Measurements from ENCODE around the gene JAKMIP3. TPM values are rescaled to one million over a fixed set of nuclear protein-coding genes. Genes with fewer than 3 reads are reported as not detected.

The JAKMIP3 gene
- total and polyA plus RNA-seq, 9 of the 15 experiments (the other 6 are each of a cell fraction or from before 2014, with no cell fraction given) = 0.04 TPM; not detected in 8

- Histone ChIP-seq H3K4me2 (ENCODE audit: insufficient read depth, low read length) (no peak overlapping the region), H3K9me1 (ENCODE audit: control insufficient read depth, insufficient read depth, low read length) (no peaks in the 10 kb centered on the region), H2AFZ (ENCODE audit: low read depth, low read length) (no peak overlapping the region), H3K36me3 (ENCODE audit: control insufficient read depth, insufficient read depth, low read length) (no peaks in the 10 kb centered on the region), H3K9me3 (replicated peaks; ENCODE audit: control insufficient read depth, insufficient read depth, low read depth, low read length) (no peaks in the 10 kb centered on the region), H3K79me2 (ENCODE audit: control insufficient read depth, insufficient read depth, low read length) (no peaks in the 10 kb centered on the region), H4K20me1 (replicated peaks; ENCODE audit: control insufficient read depth, insufficient read depth, low read length) (no peaks in the 10 kb centered on the region), H3K27me3 (ENCODE audit: control insufficient read depth in 2 of 2, insufficient read depth in 2 of 2, low read length in 2 of 2) (peaks cover 2 to 30% of the 10 kb centered on the region in 2 experiments; a peak in 3 of 5 replicates), H3K4me1 (replicated peaks in 1 of 2; ENCODE audit: control insufficient read depth in 2 of 2, insufficient read depth in 2 of 2, low read length in 2 of 2) (no peaks in the 10 kb centered on the region), H3K27ac (ENCODE audit: extremely low read depth, low read depth, low read length) (no peak overlapping the region), H3K9ac (ENCODE audit: insufficient read depth in 1 of 2, low read depth in 2 of 2, low read length in 2 of 2) (no peak overlapping the region), H3K4me3 (no peak overlapping the region)
- DNase-seq (ENCODE audit: extremely low read depth in 1 of 4, low spot score in 3 of 4) (no peak), FAIRE-seq (no peak), ATAC-seq (no peak)
- ChIA-PET POLR2A (no interaction called here), CTCF (ENCODE audit: low intra/inter-chr PET ratio) (no interaction called here)
- BruUV-seq (replicated peaks) = no TSS peak
- in situ Hi-C loops (cut with MboI) = no loop called here
- TF ChIP-seq CBX5 (IDR thresholded peaks at IDR 0.05; ENCODE audit: borderline replicate concordance, low read depth) (peak; percentile 94), RBBP5 (IDR thresholded peaks at IDR 0.05; ENCODE audit: borderline replicate concordance, insufficient read depth, low read length, poor library complexity, severe bottlenecking) (no peak), ZEB2 (IDR thresholded peaks at IDR 0.05) (peak; percentile 38; the same call in 1 of the 2 replicates), FOXM1 (IDR thresholded peaks at IDR 0.05; ENCODE audit: low read depth) (no peak), FOXM1 (CRISPR knock-in tag; IDR thresholded peaks at IDR 0.05; ENCODE audit: low read depth) (no peak), TGIF2 (CRISPR knock-in tag; IDR thresholded peaks at IDR 0.05) (no peak), JUNB (CRISPR knock-in tag; conservative IDR thresholded peaks at IDR 0.05) (no peak), FOXP4 (CRISPR knock-in tag; IDR thresholded peaks at IDR 0.05; ENCODE audit: borderline replicate concordance) (no peak), TEAD1 (CRISPR knock-in tag; IDR thresholded peaks at IDR 0.05) (no peak), EHMT2 (IDR thresholded peaks at IDR 0.05) (peak; percentile 32; the same call in 1 of the 2 replicates), DMBX1 (CRISPR knock-in tag; IDR thresholded peaks at IDR 0.05; ENCODE audit: borderline replicate concordance) (no peak), TSHZ1 (CRISPR knock-in tag; IDR thresholded peaks at IDR 0.05) (no peak), ESRRA (IDR thresholded peaks at IDR 0.05; ENCODE audit: borderline replicate concordance, low read depth) (peak; percentile 99), ZNF280A (IDR thresholded peaks at IDR 0.05; ENCODE audit: low read depth, partially characterized antibody) (peak; percentile 71), CBX1 (IDR thresholded peaks at IDR 0.05; ENCODE audit: low read depth) (peak; percentile 72; the same call in 1 of the 2 replicates), CBX3 (IDR thresholded peaks at IDR 0.05; ENCODE audit: borderline replicate concordance in 1 of 2, low read length in 2 of 2) (peak in 1 of 2 experiments; percentile 90; a peak in 2 of 3 replicates), TRIM28 (IDR thresholded peaks at IDR 0.05) (peak; percentile 96), TRIM24 (IDR thresholded peaks at IDR 0.05) (peak; percentile 33 to 50; a peak in 3 of 4 replicates)
- intact Hi-C loops (cut with micrococcal nuclease) = no loop called here
- WGBS (ENCODE audit: insufficient coverage, low coverage, missing lambda C conversion rate) = 8% methylated on average over 1 of the region's 1 CpG
Measured at GRCh38 chr10:132052124-132052523, 13.6 kb upstream of the JAKMIP3 start.

Measured in K562 (cell line).